Measurements from ENCODE around the gene BCOR.

Gene BCOR

DNA sequence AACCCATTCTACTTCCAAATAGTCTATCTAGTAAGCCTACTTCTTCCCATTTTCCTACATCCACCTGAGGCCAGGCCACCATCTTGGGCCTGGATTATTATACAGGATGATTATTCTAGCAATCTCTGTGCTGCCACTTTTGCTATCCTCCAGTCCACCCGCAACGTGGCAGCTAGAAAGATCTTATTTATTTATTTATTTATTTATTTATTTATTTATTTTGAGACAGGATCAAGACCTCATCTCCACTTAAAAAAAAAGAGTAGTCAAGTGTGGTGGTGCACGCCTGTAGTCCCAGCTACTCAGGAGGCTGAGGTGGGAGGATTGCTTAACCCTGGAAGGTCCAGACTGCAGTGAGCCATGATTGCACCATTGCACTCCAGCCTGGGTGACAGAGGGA is 15.2 kb upstream of the BCOR start:
- DNase-seq (ENCODE audit: low read depth), result no peak

- no peak for DNase-seq (ENCODE audit: low read depth)
Measured at GRCh38 chrX:40111868-40112267, 14.1 kb upstream of the BCOR start.

- no peak for DNase-seq (ENCODE audit: low read depth)
Measured at GRCh38 chrX:40109288-40110008, 11.7 kb upstream of the BCOR start.

DNA sequence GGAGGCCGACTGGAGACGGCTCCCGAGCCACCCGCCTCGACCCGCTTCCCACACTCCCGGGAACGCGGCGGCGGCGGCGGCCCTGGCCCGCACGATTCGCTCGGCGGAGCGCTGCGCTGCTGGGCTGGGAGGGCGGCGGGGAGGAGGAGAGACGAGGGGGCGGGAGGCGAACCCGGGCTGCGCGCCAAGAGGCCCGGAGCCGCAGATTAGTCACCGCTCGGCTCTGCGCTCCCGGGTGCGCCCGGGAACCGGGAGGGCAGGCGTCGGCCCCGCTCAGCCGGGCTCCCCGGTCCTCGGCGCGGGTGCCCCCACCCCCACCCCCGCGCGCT is 11.2 kb upstream of the BCOR start:
- peak; percentile 53 for DNase-seq (ENCODE audit: low read depth)

GRCh38 chrX:40108162-40108958 is 10.6 kb upstream of the BCOR start:
- no peak for DNase-seq (ENCODE audit: low read depth)

GRCh38 chrX:40107291-40108161 is 9.8 kb upstream of the BCOR start:
- DNase-seq (ENCODE audit: low read depth), result no peak

- DNase-seq (ENCODE audit: low read depth), result no peak
Measured at GRCh38 chrX:40106676-40107290, 9.0 kb upstream of the BCOR start.

GRCh38 chrX:40105835-40106675 is 8.3 kb upstream of the BCOR start:
- DNase-seq (ENCODE audit: low read depth), result no peak

DNA sequence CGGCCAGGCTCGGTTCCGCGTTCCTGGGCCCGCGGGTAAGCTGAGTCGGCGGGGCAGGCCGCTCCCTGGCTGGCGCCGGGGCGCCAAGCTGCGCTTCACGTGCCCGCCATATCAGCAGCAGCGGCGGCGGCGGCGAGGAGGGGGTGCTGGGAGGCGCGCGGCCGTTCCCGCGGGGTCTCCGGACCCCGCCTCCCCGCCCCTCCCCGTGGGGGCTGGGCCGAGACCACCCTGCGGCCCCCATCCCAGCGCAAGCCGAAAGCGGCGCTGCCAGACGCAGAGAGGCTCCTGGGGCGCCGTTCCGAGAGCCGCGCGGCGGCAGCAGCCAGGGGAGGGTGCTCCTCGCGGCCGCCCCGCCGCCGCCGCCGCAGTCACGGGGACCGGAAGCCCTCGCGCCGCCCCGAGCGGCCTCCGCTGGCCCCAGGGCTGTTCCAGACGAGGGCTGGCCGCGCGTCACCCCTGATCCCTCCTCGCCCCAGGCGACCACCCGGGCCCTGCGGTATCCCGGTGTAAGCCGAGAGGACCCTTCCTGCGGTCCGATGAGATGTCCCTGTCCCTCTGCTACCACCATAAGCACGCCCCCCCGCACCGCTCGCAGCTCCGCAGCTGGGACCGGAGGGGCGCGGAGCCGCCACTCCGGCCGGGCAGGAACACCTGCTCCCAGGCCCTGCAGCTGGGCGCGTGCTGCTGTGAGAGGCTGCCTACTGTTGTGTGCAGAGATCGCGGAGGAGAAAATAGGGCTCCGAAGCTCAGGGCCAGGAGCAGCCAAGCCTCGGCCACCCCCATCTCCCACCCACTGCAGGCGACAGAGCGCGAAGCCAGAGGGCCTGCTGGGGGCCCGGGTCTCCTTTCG is 7.5 kb upstream of the BCOR start:
- DNase-seq (ENCODE audit: low read depth), result no peak

- DNase-seq (ENCODE audit: low read depth), result no peak
Measured at GRCh38 chrX:40104630-40104984, 6.8 kb upstream of the BCOR start.

DNA sequence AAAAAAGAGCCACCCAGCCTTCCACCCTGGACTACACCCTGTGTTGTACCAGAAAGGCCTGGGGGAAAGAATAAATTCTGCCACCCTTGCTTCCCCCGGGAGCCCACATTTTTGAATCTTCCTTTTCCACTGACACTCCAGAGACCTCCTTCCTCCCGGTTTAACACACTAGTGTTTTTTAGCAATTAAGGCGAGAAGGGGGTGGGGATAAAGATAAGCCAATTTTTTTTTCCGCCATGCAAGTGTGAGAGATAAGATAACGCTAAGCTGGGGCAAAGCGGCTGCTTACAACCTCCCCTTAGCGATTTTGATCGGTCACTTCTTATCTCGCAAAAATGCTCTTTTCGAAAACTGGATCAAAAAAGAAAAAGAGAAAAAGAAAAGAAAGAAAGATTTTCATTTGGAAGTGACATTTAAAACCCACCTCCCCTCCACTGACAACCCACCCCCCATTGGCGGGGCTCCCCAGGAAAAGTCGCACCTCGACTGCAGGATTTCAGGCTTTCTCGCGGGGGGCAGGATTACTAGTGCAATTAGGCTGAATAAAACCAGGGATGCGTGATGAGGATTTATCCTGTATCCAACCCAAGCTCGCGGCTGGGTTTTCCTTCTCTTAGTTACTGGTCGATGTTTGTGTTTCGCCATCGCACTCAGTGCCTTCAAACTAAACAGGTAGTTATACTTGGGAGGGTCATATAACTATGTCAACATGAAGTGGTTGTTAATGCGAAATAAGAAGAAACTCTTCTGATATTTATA is 6.0 kb upstream of the BCOR start:
- no peak for DNase-seq (ENCODE audit: low read depth)

GRCh38 chrX:40102393-40103381 is 4.9 kb upstream of the BCOR start:
- no peak for DNase-seq (ENCODE audit: low read depth)

- no peak for DNase-seq (ENCODE audit: low read depth)
Measured at GRCh38 chrX:40101430-40101802, 3.7 kb upstream of the BCOR start.

DNA sequence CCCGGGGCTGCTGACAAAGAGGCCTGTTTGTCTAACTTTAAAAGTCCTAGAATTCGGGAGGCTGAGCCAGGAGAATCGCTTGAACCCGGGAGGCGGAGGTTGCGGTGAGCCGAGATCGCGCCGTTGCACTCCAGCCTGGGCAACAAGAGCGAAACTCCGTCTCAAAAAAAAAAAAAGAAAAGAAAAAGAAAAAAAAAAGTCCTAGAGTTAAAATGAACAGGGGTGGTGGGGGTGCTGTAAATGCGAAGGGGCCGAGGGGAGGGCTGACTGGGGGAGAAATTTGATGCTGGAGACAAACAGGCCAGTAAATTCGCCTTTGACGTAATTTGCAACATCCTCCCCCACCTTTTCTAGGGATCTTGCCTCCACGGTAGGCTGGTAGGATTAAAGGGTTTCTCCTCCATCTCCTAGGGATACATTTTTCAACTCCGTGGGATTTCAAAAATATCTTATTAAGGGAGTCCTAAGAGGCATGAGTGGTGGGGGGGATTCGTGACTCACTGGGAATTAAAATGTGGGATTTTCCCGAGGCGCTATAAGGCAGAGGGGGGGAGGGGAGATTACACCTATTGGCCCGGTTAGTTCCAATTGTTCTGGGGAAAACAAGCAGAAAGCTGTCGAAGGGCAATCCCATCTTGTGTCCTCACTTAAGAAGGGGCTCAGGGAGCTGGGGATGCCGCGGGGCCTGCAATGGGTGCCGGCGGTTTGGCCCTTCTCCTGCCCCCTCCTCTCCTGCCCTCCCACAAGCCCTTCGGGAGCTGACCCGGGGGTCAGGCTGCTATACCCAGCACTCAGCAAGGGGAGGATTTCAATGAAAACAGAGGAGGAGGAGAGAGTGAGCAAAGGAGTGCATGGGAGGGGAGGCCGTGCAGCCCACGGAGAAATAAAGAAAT is 3.0 kb upstream of the BCOR start:
- no peak for DNase-seq (ENCODE audit: low read depth)

- DNase-seq (ENCODE audit: low read depth), result no peak
Measured at GRCh38 chrX:40100141-40100536, 2.4 kb upstream of the BCOR start.

GRCh38 chrX:40099055-40099958 is 1.5 kb upstream of the BCOR start:
- DNase-seq (ENCODE audit: low read depth), result no peak

All from GM04504 (cell line).